GM12864 (cell line): Measurements from ENCODE around the gene ZNF827.

Experiments
- DNase-seq: peaks from one replicate; pipeline ENCODE4 v3.0.0-alpha.2; 2011; ENCODE audit warnings: low read depth
- H3K4me3 ChIP-seq: 2 replicates; pipeline ENCODE4 v1.5.1; 2011; ENCODE audit warnings: mild to moderate bottlenecking, low read depth, low read length, control low read depth
- CTCF ChIP-seq: IDR thresholded peaks from 2 replicates; pipeline ENCODE4 v1.5.1; 2011; ENCODE audit warnings: low read depth, mild to moderate bottlenecking, moderate library complexity, low read length, control low read depth, inconsistent platforms; ENCODE audit errors: missing control alignments

Gene ZNF827

GRCh38 chr4:145769450-145770037 lies 169.1 kb downstream of the ZNF827 start:
- no peak for TF ChIP-seq CTCF
- H3K4me3 ChIP-seq: no peak overlapping the region
- no peak for DNase-seq

- DNase-seq: no peak
- no peak for TF ChIP-seq CTCF
- H3K4me3 ChIP-seq: no peak overlapping the region
Observed at GRCh38 chr4:145766273-145766672, 172.3 kb downstream of the ZNF827 start.

GRCh38 chr4:145763399-145763798 lies 175.2 kb downstream of the ZNF827 start:
- TF ChIP-seq CTCF: no peak
- no peak for DNase-seq
- no peak overlapping the region for H3K4me3 ChIP-seq

- TF ChIP-seq CTCF: no peak
- H3K4me3 ChIP-seq: no peak overlapping the region
- DNase-seq: no peak
Observed at GRCh38 chr4:145762719-145763118, 175.9 kb downstream of the ZNF827 start.

- no peak overlapping the region for H3K4me3 ChIP-seq
- no peak for DNase-seq
- no peak for TF ChIP-seq CTCF
Observed at GRCh38 chr4:145760961-145761929, 177.4 kb downstream of the ZNF827 start.

- DNase-seq: no peak
- no peak for TF ChIP-seq CTCF
- no peak overlapping the region for H3K4me3 ChIP-seq
Observed at GRCh38 chr4:145760176-145760575, 178.4 kb downstream of the ZNF827 start.
